ENCODE data around the gene UBE2L3.
A peak's percentile ranks its signal among the peaks of the same experiment; 100 is the strongest.
"Not testable (repeated sequence)": the region's sequence is repeated elsewhere in the genome, so short reads cannot be mapped to it uniquely, and the experiment has no call there.

The UBE2L3 gene

DNA sequence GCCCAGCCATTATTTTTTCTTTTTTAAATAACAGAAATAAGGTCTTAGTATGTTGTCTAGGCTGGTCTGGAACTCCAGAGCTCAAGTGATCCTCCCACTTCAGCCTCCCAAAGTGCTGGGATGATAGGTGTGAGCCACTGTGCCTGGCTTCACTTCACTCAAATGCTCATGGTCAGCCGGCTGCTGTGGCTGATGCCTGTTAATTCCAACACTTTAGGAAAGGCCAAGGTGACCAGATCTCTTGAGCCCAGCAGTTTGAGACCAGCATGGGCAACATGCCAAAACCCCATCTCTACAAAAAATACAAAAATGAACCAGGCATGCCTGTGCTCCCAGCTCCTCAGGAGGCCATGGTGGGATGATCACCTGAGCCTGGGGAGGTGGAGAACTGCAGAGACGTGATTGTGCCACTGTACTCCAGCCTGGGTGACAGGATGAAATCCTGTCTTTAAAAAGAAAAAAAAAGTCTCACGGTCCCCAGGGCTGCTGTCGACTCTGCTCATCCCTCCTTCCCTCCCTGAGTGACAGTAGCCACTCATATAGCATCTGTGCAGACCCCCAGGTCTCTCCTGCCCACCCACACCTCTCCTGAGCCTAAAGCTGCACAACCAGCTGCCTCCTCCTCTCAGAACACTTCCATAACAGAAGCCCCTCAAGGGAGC, 58.7 kb downstream of the UBE2L3 start:
- DNase-seq (ENCODE audit: low read depth, low spot score) = no peak

DNA sequence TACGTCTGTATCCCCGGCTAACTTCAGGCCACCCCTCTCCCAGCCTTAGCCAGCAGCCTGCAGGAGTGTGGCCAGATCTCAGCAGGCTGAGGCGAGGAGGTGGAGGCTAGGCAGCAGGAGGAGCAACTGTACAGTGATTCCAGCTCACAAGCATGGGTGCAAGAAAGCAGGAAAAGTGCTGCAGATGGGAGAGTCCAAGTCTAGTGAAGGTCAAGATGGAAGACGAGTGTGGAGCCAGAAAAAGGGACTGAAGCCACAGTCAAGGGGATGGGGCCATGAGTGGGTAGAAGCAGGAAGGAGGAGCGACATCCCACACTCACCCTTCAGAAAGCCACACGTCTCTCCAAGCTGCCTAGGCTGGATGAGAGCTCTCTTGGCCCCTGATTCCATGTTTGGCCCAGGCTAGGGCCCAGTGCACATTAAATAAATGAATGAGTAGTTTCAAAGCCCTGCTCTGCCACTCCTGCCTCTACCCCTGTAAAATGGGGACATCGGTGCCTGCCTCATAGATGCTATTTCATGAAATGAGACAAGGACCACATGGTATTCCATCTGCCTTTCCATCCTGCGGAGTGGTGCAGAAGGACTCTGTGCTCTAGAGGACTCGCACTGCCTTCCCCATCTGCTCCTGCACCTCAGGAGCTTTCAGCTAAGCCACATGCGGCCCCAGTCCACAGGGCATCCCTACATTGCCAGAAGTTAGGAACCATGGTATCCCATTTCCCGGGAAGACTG, 59.4 kb downstream of the UBE2L3 start:
- DNase-seq (ENCODE audit: low read depth, low spot score) = no peak

DNA sequence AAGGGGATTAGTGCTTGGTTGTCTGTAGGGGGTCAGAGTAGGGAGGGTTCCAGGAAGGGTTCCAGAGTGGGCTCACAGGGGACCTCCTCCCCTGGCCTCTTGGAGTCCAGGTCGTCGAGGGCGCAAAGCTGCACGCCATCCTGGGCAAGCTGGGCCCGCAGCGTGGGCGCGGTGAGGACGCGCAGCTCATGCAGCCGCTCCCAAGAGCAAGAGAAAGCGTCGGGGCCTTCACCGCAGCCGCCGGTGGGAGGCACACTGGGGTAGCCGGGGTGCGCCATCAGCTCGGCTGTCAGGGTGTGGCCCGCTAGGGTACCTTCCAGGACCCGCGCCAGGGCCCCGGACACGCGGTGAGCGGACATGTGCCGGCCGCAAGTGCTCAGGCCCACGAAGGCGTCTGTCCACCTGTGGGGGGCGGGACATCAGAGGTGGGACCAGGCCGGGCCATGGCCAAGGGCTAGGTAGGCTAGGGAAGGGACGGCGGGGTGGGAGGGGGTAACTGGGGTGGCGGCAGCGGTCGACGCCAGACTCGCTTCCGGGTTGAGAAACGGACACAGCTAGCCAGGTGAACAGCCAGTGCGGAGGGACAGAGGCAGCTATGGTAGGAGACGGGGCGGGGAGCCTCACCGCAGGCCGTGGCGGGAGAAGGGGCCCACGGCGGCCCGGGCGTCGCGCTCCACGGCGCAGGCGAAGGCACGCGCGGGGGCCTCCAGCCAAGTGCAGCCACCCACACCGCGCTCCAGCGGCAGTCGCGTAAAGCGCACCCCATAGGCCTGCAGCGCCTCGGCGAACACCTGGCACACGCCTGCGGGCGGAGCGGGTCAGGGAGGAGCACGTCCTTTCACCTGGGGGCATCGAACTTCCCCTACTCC, 61.1 kb downstream of the UBE2L3 start:
- no peak for DNase-seq (ENCODE audit: low read depth, low spot score)

- no peak for DNase-seq (ENCODE audit: low read depth, low spot score)
Measured at GRCh38 chr22:21629255-21630149, 62.0 kb downstream of the UBE2L3 start, which contains the start of gene YDJC. Gene YDJC (minus strand): TSS chr22:21630022. CDS start chr22:21630014, 8 bp downstream.

- DNase-seq (ENCODE audit: low read depth, low spot score) = no peak
Measured at GRCh38 chr22:21631025-21631424, 63.5 kb downstream of the UBE2L3 start.

DNA sequence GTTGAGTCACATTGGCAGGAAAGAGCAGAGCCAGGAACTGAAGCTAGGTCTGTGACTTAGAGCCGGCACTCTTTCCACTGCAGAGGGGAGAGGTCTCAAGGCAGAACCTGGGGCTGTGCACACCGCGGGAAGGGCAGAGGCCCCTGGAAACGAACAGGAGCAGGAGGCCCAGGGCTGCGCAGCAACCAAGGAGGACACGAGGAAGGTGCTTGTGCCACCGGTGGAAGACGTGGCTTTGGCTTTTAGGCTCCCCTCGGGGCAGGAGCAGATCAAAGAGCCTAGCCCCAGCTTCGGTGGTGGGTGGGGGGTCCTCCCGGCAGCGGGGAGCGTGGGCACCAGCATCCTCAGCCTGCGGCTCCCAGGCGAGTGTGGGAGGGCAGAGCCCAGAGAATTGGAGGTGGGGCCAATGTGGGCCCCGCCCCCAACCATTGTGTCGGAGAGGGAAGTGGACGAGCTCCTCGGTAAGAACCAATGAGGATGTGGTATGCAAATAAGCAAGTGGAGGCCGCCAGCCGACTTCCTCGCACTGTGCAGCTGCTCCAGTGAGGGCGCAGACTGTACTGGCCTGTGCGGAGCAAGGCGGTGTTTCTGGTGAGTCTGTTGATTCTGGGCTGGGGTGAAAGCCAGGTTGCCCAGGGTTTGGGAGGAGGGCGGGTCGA, 64.9 kb downstream of the UBE2L3 start, which contains the start of gene CCDC116:
Gene CCDC116, plus strand, starts transcription at position 524 of the 659 bp plus-strand sequence. CDS start 422 bp downstream, outside the sequence.
- DNase-seq (ENCODE audit: low read depth, low spot score) = no peak

DNA sequence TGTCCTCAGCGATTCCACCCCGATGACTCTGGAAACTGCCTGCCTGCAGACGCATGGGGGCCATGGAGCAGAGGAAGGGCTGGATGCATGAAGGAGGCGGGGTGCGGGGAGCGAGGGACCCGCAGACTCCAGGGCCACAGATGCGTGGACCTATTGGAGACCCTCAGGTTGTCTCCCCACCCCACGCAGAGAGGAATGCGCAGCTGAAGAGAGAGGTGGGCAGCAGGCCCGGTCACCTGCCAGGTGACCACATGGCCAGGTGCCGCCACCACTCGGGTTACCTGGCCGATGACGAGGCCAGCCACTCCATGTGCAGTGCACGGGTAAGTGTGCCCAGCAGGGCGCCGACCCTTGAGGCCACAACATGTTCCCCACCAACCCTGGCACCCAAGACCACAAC, 65.4 kb downstream of the UBE2L3 start:
- DNase-seq (ENCODE audit: low read depth, low spot score) = no peak

- DNase-seq (ENCODE audit: low read depth, low spot score) = no peak
Measured at GRCh38 chr22:21633481-21633880, 66.0 kb downstream of the UBE2L3 start.

- no peak for DNase-seq (ENCODE audit: low read depth, low spot score)
Measured at GRCh38 chr22:21634081-21634480, 66.6 kb downstream of the UBE2L3 start.

DNA sequence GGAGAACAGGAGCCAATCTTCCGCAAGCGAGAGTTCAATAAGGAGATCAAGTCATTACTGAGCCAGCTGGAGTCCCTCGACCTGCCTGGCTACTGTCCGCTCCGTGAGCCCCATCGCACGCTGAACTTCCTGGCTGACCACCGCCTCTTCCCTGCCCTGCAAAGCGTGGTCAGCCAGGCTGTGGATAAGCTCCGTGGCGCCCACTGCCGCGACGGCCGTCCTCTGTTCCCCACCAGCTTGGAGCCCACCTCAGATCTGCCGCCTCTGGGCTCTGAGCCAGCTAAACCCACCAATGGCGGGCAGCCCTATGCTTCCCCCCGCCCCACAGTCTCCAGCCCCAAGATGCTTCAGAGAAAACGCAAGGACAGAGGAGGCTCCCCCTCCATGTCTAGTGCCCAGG, 67.3 kb downstream of the UBE2L3 start:
- no peak for DNase-seq (ENCODE audit: low read depth, low spot score)

GRCh38 chr22:21635771-21636510, 68.4 kb downstream of the UBE2L3 start:
- DNase-seq (ENCODE audit: low read depth, low spot score) = no peak

- DNase-seq (ENCODE audit: low read depth, low spot score) = no peak
Measured at GRCh38 chr22:21636629-21637218, 69.2 kb downstream of the UBE2L3 start.

GRCh38 chr22:21637450-21637849, 69.9 kb downstream of the UBE2L3 start:
- not testable (repeated sequence) for DNase-seq (ENCODE audit: low read depth, low spot score)

DNA sequence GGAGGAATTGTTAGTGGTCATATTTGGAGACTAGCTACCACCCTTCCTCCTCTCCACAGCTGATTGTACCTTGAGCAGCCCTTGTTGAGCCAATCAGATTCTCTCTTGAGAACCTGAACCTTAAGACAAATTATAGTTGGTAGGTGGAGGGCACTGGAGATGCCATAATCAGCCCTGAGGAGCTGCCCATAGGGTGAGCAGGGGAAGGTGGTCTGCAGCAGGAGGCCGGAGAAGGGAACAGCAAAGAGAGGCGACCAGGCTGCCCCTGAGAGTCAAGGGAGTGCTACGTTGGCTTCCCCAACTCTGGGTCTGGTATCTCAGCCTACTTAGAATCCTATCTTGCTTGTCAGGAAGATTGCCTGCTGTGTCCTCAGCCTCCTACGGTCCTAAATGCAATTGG, 71.8 kb downstream of the UBE2L3 start:
- no peak for DNase-seq (ENCODE audit: low read depth, low spot score)

- no peak for DNase-seq (ENCODE audit: low read depth, low spot score)
Measured at GRCh38 chr22:21640810-21641209, 73.3 kb downstream of the UBE2L3 start.

- no peak for DNase-seq (ENCODE audit: low read depth, low spot score)
Measured at GRCh38 chr22:21641417-21641788, 73.9 kb downstream of the UBE2L3 start.

- peak; percentile 91 for DNase-seq (ENCODE audit: low read depth, low spot score)
Measured at GRCh38 chr22:21641789-21642583, 74.5 kb downstream of the UBE2L3 start, which contains the start of gene SDF2L1. Gene SDF2L1 (plus strand): TSS chr22:21642302. CDS start chr22:21642337, 35 bp downstream.
